ENCODE results near the gene NGEF. TPM values are rescaled to one million over a fixed set of nuclear protein-coding genes. Genes with fewer than 3 reads are reported as not detected.
A peak's percentile ranks its signal among the peaks of the same experiment; 100 is the strongest.

Gene NGEF
- total RNA-seq, 1 experiment from 2014 or later = 5.4 TPM

- peaks cover 16% of the 10 kb centered on the region for H3K4me1 Mint-ChIP-seq
- ChIA-PET CTCF (interaction anchor here (0.8 to 3.6 kb wide), 11 partner anchors 11 to 193 kb away, joined by 3 to 19 read pairs (median 3); partner anchors contain the start of gene ATG16L1), POLR2A (no interaction called here)
- H3K27ac Mint-ChIP-seq = no peak overlapping the region
- DNase-seq (ENCODE audit: low spot score) = no peak
- H3K36me3 Mint-ChIP-seq = no peaks in the 10 kb centered on the region
- TF ChIP-seq GABPB1 (CRISPR knock-in tag; IDR thresholded peaks at IDR 0.05) = peak; percentile 48; the same call in 1 of the 2 replicates
- TF ChIP-seq TCF7 (CRISPR knock-in tag; IDR thresholded peaks at IDR 0.05; ENCODE audit: low read depth) = no peak
- TF ChIP-seq ATF6 (CRISPR knock-in tag; IDR thresholded peaks at IDR 0.05) = no peak
- no peak for TF ChIP-seq CTCF (IDR thresholded peaks at IDR 0.05)
- TF ChIP-seq GTF2I (CRISPR knock-in tag; conservative IDR thresholded peaks at IDR 0.05) = no peak
- TF ChIP-seq CDX4 (CRISPR knock-in tag; IDR thresholded peaks at IDR 0.05; ENCODE audit: borderline replicate concordance) = no peak
- H3K27me3 Mint-ChIP-seq (ENCODE audit: low read depth) = no peaks in the 10 kb centered on the region
- H3K4me3 Mint-ChIP-seq = no peak overlapping the region
- no peaks in the 10 kb centered on the region for H3K9me3 Mint-ChIP-seq
- ATAC-seq = peak; percentile 40
These were observed 48.8 kb upstream of the NGEF start for GRCh38 chr2:233061591-233062450.

- DNase-seq (ENCODE audit: low spot score) = no peak
- Mint-ChIP-seq H3K4me1 (peaks cover 16% of the 10 kb centered on the region), H3K27me3 (ENCODE audit: low read depth) (no peaks in the 10 kb centered on the region), H3K36me3 (no peaks in the 10 kb centered on the region), H3K27ac (no peak overlapping the region), H3K9me3 (no peaks in the 10 kb centered on the region), H3K4me3 (no peak overlapping the region)
- ATAC-seq = no peak
- POLR2A ChIA-PET = interaction anchor here (0.6 kb wide), 1 partner anchor 71 kb away, joined by 3 read pairs; no protein-coding TSS in a partner anchor
- CTCF ChIA-PET = interaction anchor here (0.6 to 3.6 kb wide), 15 partner anchors 10 to 261 kb away, joined by 3 to 19 read pairs (median 5); partner anchors contain the start of gene ATG16L1
- TF ChIP-seq FOXP4 (CRISPR knock-in tag; IDR thresholded peaks at IDR 0.05) (no peak), MYBL2 (CRISPR knock-in tag; IDR thresholded peaks at IDR 0.05) (no peak), ATF2 (CRISPR knock-in tag; IDR thresholded peaks at IDR 0.05; ENCODE audit: borderline replicate concordance, low read depth) (no peak), HMGA2 (CRISPR knock-in tag; IDR thresholded peaks at IDR 0.05) (no peak), NR2C2 (CRISPR knock-in tag; IDR thresholded peaks at IDR 0.05) (no peak), ZNF121 (CRISPR knock-in tag; IDR thresholded peaks at IDR 0.05) (no peak), OVOL2 (CRISPR knock-in tag; IDR thresholded peaks at IDR 0.05; ENCODE audit: borderline replicate concordance) (no peak), MAX (CRISPR knock-in tag; IDR thresholded peaks at IDR 0.05) (no peak), AFF4 (CRISPR knock-in tag; IDR thresholded peaks at IDR 0.05; ENCODE audit: borderline replicate concordance) (no peak), SMAD4 (CRISPR knock-in tag; IDR thresholded peaks at IDR 0.05) (no peak), ZNF671 (CRISPR knock-in tag; IDR thresholded peaks at IDR 0.05) (no peak), E2F4 (CRISPR knock-in tag; IDR thresholded peaks at IDR 0.05; ENCODE audit: borderline replicate concordance, low read depth) (no peak), TP53 (CRISPR knock-in tag; IDR thresholded peaks at IDR 0.05) (no peak)
These were observed 48.0 kb upstream of the NGEF start for GRCh38 chr2:233060980-233061590.
